Islet precursor cell (in vitro differentiated cells): ENCODE measurements around the gene NAXD.
"Not testable (repeated sequence)": the region's sequence is repeated elsewhere in the genome, so short reads cannot be mapped to it uniquely, and the experiment has no call there.

Experiments used
- DNase-seq: peaks from one replicate; pipeline ENCODE4 v3.0.0-alpha.2; 2018

NAXD gene

DNA sequence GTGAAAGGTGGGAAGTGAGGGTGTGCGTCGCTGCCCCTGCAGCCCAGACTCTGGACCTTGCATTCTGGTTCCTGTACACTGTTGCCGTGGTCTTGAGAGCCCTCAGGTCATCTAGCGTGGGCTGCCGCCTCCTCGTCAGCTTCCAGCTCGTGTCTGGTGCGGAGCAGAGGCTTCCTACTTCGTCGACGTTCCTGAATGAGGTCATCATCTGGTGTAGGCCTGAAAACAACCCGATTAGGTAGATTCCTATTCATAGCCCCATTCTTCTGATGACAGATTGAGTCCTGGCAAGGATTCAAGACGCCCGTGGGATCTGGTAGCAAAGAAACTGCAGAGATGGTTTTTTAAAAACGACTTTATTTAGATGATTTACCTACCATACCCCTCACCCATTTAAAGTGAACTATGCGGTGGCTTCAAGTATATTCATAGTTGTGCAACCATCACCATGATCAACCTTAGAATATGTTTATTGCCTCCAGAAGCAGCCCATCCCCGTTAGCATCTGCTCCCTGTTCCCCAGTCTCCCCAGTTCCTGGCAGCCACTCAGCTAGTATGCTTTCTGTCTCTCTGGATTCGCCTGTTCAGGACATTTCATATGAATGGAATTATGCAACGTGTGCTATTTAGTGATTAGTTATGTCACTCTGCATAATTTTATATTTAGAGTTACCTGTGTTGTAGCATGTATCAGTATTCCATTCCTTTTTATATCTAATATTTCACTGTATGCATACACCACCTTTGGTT is 13.8 kb downstream of the NAXD start:
- DNase-seq: peak; percentile 81

DNA sequence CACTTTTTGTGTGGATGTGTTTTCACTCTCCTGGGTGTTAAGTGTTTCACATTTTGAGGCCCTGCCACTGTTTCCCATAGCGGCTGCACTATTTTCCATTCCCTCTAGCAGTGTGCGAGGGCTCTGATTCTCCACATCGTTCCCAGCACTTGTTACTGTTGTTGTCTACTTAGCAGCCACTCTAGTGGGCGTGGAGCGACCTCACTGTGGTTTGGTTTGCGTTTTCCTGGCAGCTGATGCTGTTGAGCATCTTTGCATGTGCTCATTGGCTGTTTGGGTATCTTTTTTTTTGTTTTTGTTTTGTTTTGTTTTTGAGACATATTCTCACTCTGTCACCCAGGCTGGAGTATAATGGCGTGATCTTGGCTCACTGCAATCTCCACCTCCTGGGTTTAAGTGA is 14.4 kb downstream of the NAXD start:
- no peak for DNase-seq

DNA sequence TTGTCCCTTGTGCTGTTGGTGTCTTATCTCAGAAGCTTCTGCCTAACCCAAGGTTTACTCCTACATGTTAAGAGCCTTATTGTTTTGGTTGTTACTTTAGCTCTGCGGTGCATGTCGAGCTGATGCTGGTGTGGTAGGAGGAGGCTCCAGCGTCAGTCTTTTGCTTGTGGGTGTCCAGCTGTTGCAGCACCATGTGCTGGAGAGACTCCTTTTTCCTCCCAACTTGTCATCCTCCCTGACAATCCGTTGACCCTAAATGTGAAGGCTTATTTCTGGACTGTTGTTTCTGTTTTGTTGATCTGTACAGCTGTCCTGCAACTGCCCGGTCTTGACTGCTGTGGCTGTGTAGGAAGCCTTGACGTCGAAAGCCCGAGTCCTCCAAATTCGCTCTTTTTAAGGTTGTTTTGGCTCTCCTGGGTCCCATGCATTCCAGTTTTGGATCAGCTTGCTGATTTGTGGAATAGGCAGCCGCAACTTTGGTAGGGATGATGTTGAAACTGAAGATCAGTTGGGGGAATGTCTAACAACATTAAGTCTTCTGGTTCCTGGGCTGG is 15.3 kb downstream of the NAXD start:
- no peak for DNase-seq

DNA sequence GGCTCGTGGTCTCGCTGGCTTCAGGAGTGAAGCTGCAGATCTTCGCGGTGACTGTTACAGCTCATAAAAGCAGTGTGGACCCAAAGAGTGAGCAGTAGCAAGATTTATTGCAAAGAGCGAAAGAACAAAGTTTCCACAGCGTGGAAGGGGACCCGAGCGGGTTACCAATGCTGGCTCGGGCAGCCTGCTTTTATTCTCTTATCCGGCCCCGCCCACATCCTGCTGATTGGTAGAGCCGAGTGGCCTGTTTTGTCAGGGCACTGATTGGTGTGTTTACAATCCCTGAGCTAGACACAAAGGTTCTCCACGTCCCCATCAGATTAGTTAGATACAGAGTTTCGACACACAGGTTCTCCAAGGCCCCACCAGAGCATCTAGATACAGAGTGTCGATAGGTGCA is 16.9 kb downstream of the NAXD start:
- DNase-seq: not testable (repeated sequence)

DNA sequence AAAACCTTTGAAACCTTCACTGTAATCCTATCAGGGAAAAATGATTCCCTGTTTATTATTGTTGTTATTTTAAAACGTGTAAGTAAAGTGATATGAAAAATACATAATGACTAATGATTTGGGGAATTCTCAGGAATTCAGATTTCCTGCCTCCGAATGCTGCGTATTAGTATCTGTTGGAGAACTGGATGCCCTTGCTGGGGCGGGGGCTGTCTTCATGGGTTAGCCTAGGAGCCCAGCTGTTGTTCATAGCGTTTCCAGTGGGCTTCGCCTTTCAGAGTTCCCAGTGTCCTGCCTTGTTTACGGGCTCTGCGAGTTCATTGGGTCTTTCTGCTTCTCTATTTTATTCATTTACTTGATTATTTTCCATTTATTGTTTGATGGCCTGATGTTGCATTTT is 18.4 kb downstream of the NAXD start:
- DNase-seq: no peak

DNA sequence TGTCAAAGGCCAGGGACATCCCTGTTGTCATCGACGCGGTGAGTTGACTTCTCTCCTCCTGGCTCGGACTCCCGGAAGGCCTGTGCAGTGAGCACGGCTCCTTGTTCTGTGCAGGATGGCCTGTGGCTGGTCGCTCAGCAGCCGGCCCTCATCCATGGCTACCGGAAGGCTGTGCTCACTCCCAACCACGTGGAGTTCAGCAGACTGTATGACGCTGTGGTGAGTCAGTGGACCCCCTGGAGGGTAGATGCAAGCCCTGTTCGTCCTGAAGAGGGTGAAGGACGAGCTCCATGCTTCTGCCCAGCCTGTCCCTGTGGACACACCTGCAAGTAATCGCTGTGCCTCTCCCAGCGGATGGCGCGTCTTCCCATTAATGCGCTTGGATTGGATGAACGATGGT is 19.2 kb downstream of the NAXD start:
- peak; percentile 59 for DNase-seq

DNA sequence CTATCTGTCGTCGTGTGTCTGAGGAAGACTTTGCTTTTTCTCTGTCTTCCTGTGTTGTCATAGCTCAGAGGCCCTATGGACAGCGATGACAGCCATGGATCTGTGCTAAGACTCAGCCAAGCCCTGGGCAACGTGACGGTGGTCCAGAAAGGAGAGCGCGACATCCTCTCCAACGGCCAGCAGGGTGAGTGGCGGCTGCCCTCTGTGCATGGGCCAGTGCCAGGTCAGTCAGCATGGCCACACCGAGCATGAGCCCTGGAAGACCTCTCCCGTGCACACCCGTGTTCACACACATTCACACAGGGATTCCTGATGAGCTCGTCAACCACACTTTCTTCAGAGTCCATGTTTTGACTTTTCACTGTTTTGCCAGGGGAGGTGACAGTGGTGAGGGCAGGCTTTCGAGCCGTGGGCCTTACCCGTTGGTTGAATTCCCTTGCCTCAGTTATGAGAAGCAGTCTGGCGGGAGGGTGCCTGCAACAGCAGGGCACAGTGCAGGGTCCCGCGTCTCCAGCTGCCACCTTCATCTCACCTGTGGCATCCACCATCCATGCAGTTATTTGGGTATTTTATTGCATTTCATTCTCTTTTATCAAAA is 20.2 kb downstream of the NAXD start:
- no peak for DNase-seq

DNA sequence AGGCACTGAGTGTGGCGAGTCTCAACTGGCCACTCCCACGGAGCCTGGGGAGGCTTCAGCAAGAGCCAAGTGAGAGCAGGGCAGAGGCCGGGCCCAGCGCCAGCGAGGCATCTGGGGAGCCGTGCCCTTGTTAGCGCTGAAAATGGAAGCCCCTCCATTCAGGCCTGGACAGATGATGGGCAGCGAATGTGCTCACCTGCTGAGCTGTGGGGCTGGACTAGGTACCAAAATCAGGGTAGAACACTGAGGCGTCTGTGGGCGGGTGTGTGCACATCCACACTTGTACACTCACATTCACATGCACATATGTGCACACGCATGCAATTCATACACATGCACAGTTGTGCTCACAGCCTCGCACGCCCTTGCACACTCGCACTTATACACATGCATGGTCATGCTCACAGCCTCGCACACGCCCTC is 20.7 kb downstream of the NAXD start:
- DNase-seq: no peak

DNA sequence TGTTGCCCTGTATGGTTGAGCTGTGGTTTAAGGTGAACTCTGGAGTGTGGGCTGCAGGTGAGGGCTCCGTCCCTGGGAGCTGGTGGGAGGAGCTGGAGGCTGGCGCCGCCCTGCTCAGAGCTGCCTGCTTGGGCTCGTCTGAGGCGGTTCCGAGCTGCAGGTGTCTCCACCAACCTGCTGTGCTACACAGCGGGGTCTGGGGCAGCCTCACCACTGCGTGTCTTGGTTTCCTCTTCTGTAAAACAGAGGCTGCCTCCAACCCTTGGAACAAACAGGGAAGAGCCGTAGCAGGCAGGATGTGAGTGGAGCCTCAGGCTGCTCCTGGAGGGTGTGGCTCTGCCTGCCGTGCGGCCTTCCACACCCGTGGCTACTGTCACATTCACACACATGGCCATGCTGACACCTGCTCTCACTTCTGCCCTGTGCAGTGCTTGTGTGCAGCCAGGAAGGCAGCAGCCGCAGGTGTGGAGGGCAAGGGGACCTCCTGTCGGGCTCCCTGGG is 21.4 kb downstream of the NAXD start:
- DNase-seq: no peak

DNA sequence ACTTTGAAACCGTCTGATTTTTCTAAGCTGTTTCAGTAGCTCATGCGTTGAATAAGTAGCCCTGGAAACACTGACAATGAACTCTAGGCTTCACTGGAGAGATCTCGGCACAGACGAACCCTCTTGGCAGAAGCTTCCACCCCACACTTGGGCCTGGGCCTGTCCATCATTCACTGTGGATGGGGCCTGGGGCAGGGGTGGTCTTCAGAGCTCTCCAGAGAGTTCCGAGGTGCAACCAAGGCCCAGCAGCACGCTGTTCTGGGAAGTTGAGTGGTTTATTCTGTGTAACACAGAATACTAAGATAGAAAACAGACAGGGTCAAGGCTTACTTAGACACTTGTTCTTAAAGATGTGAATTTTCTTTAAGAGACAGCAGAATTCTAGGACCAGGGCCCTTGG is 21.9 kb downstream of the NAXD start:
- no peak for DNase-seq

DNA sequence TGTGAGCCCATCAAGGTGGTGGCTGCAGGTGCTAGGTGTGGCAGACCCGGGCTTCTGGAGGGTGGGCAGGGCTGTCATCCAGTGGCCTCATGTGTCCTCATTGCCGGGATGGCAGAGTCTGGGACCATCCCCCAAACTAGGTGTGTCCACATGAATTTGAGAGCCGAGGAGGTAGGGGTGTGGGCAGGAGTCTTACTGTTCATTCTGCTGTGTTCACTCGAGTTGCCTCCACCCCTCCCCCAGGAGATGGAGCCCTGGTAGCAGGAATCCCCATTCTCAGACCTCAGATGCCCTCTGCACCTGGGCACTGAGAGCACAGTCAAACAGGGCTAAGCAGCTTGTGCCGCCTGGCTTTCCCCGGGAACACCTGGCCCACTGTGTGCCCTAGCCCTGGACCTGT is 22.4 kb downstream of the NAXD start:
- DNase-seq: no peak

DNA sequence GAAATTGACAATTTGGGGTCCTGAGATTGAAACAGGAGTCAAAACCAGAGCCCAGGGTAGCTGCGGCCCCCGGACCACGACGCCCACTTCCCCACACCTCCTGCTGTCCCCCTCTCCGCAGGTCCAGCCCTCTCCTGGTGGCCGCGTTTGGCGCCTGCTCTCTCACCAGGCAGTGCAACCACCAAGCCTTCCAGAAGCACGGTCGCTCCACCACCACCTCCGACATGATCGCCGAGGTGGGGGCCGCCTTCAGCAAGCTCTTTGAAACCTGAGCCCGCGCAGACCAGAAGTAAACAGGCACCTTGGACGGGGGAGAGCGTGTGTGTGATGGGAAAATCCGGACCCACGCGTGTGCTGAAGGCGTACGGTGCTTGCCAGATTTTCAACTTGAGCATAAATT is 22.9 kb downstream of the NAXD start:
- DNase-seq: no peak

DNA sequence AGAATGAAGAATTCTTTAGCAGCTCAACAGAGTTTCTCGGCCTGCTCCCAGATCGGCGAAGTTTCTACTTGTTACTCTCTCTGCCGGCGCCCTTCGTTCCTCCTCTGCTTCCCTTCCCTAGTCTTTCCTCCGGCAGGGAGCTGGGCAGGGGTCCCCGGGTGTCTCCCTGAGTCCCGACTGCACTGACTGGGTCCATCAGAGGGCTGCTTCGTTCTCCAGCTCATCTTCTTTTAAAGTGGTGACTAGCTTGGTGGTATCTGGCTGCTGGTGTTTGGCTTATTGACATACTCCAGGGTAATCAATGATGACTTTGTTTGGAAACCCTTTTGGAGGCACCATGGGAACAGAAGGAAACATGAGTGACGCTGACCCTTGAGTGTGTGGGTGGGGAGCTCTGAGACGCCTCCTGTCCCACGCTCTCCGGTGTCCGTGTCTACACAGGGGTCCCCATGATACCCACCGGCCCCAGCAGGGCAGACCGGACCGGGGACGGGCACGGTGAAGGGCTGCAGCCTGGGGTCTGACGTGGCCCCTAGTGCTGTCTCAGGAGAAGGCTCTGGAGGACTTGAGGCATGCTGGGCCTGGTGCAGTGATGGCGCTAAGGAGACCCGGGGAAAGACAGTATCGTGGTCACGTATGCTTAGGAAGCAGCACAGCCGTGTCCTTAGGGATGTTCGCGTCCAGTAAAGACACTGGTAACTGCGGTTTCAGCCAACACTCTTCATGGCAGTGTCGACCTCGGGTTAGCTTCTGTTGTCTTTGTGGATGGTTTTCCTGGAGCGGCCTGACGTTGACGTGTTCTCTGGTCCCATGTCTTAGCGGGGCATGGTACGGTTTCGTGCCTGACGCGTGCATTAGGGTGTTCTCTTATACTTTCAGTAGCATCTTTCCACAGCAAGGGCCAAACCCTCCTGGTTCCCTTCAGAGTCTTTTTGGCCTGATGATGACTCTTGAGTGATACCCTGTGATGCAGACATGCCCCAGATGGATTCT is 23.8 kb downstream of the NAXD start:
- peak; percentile 53 for DNase-seq

DNA sequence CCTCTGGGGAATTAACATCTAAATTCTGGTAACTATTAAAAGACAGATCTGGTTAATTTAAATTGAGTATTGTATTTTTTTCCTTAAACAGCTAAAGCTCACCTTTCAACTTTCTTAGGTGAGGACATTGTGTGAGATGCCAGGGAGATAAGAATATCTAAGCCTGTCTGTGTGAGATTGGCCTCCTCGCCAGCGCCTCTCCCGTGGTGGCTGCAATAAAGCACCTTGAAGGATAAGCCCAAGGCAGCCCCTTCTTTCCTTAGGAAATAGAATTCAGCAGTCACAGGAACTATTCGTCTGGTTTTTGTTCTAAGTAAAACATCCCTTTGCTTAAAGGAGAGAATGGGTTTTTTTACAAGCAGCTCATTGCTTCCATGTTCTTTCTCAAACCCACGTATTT is 24.6 kb downstream of the NAXD start:
- DNase-seq: no peak

DNA sequence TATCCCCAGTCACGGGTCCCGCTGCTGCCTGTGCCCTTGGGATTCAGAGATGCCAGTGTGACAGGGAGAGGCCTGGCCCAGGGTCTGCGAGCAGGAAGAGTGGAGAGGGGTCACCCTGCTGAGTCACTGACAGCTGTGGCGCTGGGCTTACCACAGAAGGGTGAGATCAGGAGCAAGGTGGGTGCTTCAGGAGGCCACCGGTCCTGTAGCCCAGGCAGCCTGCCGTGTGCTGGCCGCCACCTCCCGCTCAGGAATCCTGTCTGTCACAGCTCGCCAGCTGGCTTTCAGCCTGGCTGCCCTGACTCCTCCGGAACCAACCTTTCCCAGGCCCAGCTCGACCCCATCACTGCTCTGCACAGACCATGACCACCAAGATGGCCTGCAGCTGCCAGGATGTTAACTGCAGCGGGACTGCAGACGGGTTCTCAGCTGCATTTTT is 25.3 kb downstream of the NAXD start:
- no peak for DNase-seq

DNA sequence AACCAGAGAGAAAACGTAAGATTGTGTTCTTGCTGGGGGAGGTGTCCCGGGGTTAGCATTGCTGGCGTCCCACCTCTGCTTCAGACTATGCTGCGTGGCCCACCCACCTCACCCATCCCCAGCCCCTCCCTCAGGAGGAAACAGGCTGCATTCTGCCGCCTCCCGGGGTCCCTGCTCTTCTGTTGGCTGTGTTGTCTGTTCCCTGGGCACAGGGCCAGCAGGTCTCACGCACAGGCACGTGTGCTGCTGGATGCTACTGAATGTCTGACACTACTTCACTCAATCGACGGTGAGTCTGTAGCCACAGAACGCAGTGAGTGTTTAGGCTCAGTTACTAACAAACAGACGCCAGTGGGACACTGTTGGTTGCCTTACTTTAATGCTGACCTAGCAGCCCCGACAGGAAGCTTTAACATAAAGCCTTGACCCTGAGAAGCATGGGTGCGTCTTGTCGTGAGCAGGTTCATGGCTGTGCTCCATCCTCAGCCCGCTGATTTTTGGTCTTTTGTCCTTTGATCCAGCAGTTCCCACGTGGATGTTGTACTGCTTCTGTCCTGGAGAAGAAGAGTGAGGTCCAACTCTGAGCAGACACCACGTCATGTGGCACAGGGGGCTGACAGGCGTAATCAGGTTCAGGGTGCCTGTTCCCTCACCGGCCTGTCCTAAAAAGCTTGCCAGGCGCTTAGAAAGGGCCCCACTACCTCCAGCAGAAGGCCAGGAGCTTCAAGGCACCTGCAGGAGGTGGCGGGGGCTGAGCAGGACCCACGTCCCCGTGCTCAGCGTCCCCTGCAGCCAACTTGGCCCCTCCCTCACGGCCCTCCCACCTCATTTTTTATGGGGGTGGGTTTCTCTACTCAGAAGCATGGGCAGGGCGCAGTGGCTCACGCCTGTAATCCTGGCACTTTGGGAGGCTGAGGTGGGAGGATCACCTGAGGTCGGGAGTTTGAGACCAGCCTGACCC is 26.0 kb downstream of the NAXD start:
- no peak for DNase-seq

DNA sequence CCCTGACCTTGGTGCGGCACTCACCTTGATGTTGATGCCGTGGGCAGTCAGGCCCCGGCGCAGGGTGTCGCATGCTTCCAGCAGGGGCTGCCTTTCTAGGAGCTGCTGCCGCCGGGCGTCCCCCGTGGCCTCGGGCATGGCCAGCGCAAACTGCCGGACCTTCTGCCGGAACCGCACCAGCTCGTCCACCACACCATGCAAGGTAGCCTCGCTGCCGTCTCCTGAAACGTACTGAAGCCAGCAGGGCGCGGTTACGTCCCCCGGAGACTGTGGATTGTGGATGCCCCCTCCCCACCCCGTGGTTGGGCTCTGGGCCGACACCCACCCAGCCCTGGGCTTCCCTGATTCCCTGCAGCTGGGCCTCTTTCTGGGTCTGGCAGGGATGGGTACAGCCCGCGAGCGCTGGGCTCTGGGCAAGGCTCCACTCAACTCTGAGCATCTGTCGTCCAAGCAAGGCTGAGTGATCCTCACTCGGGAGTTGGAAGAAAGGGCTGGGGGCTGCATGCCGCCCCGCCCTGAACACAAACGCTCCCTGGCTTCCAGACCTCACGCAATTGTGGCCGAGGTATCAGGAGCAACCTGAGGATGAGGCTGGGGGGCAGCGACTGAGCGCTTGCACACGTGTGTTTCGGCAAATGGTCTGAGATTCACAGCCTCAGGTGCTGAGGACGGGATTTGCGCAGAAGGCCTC is 27.1 kb downstream of the NAXD start:
- no peak for DNase-seq

DNA sequence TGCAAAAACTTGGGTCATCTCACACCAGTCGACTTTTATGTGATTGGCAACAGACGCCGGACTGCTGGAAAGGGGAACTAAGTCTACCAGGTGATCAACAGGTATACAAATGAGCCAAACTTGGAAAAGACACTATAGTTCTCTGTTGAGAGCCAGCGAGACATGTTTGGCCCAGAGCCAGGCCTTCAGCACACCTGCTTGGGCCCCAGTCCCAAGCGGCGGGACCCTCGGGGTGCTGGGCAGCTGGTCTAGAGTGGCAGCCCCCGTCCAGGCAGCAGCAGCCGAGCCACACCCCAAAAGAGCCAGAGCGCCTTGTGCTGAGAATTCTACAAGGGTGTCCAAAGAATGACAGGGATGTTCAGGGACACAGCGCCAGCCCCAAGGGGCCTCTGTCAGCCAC is 28.0 kb downstream of the NAXD start:
- no peak for DNase-seq

DNA sequence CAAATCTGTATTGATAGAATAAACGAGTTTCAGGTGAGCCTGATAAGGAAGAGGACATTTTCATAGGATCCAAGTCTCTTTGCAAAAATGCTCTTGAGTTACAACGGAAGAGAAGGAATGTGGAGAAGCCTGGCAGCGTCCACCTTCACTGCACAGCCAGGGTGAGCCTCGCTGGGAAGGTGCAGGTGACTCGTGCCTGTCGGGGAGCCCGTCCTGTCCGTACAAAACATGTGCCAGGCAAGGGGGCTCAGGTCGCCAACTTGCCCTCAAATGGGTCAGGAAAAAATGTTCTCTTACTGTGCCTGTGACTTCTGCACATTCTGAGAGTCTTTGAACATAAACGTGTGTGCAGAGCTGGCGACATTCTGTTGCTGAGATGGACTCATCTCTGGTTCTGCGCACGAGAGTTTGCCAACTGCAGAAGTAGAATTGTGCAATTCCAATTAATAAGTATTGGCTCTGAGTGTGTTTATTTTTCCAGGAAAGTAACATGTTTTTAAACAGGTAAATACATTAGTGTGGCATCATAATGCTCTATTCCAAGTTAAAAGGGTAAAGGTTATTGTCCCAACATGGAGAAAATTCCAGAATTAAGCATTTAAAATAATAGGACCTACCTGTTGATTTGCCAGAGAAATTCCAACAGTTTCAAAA is 28.6 kb downstream of the NAXD start:
- DNase-seq: no peak

DNA sequence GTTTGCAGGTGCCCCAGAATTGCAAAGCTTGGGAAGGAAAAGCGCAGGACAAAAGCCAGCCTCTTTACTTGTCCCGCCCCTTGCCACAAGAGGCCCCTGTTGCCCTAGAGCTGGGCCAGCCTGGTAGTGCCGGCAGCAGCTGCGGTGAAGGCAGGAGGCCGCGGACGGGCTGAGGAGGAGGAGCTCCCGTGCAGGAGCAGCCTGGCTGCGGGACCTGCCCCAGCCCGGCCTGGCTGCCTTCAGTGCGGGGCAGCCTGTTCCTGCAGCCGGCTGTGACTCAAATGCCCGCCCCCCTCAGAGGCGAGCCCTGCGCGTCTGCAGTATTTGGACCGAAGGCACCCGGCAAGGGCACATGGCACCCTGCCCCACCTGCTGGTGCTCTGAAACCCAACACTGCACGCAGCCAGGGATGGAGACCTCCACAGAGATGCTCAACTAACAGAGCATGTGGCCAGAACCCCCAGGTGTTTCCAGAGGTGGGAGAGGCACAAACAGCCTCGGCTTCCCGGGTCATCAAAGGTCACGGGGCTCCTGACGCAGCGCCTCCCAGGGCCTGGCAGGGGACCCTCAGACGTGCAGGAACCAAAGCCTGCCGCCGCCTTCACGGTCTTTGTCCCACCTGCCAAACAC is 29.7 kb downstream of the NAXD start:
- peak; percentile 93 for DNase-seq
